NCI-H1092 (cell line): ENCODE data around the gene ARID1B.

ENCODE experiments used
- DNase-seq: peaks from one replicate; lab custom pipeline; 2025; lab: John Stamatoyannopoulos, UW

The ARID1B gene

GRCh38 chr6:156825475-156825874 lies 48.3 kb downstream of the ARID1B start:
- no peak for DNase-seq

GRCh38 chr6:156826290-156826955 lies 49.2 kb downstream of the ARID1B start:
- no peak for DNase-seq

DNA sequence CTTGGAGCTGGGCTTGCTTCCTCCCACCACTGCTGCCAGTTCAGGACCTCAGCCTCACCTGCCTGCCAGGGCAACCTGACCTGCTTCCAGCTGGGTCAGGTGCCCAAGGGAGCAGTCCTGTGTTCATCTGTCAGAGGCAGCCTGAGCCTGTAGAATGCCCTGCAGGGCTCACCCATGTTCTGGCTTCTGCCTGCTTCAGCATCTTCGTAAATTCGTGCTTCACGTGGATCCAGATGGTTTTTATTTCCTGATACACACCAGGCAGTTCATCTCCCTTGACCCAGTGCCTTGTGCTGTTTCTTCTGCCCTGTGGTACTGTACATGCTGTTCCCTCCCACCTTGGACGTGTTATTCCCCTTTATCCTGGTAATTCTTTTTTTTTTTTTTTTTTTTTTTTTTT lies 50.2 kb downstream of the ARID1B start:
- no peak for DNase-seq

DNA sequence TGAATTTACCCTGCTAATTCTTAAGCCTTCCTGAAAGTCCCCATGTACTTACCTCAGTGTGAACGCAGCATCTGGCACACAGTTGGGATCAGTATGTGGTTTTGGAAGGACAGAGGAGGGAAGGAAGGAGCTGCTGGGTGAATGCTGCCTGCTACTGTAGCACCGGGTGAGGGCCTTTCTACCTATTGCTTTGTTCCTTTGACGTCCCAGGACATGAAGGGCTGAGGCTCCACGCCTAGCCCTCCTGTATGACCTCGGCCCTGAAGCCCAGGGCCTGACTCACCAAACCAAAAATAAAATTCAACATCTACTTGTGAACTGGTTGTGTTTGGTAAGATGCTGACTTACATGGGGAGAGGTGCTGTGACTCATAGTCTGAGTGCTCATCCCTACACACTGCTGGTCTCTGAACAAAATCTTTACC lies 51.1 kb downstream of the ARID1B start:
- DNase-seq = no peak

- DNase-seq = no peak
Observed at GRCh38 chr6:156830126-156830525, 52.9 kb downstream of the ARID1B start.

- peak; percentile 87 for DNase-seq
Observed at GRCh38 chr6:156832231-156832647, 55.1 kb downstream of the ARID1B start.

- no peak for DNase-seq
Observed at GRCh38 chr6:156832669-156833068, 55.5 kb downstream of the ARID1B start.

GRCh38 chr6:156833755-156834154 lies 56.6 kb downstream of the ARID1B start:
- DNase-seq = peak; percentile 3

DNA sequence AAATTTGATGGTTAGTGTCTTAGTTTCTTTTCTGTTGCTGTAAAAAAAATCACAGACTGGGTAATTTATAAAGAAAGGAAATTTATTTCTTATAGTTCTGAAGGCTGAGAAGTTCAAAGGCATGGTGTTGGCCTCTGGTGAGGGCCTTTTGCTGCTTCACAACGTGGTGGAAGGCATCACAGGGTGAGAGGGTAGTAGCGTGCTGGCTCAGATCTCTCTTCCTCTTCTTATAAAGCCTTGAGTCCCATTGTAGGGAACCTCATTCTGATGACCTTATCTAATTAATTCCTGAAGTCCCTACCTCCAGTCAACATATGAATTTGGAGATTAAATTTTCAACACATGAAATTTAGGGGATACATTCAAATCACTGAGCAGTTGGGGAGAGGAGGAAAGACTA lies 62.0 kb downstream of the ARID1B start:
- DNase-seq = no peak

- no peak for DNase-seq
Observed at GRCh38 chr6:156839591-156840001, 62.4 kb downstream of the ARID1B start.

DNA sequence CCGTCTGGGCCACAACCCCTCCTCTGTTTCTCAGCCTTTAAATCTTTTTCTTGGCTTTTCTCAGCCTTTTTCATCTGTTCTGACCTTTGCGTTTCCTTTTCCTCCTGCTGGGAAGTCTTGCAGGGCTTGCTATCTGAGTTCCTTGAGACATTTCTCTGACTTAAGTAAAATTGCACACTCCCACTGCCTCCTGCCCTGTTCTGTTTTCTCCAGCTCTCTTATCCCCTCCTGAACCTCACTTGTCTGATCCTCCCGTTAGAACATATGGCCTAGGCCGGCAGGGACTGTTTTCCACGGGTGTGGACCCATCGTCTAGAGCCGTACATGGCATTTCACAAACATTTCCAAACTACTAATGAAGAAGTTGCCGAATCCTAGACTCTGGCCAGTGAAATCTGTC lies 63.0 kb downstream of the ARID1B start:
- DNase-seq = no peak

DNA sequence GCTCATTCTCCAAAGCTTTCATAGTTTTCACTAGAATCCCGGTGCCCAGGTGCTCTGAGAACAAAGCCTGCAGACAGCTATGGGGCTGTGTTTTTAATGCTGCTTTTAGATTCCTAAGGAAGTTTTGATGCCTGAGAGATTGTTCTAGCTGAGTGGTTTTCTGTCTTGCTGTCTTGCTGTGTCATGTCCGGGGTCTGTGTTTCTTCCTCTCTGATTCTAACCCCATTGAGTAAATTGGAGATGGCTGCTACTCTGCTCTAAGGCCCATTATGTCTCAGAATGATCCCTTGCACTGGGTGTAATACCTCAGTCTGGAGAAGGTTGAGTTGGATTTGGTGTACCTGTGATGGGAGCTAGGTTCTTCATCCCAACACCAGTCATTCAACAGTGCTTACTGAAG lies 63.4 kb downstream of the ARID1B start:
- no peak for DNase-seq

- DNase-seq = no peak
Observed at GRCh38 chr6:156841508-156841907, 64.3 kb downstream of the ARID1B start.

DNA sequence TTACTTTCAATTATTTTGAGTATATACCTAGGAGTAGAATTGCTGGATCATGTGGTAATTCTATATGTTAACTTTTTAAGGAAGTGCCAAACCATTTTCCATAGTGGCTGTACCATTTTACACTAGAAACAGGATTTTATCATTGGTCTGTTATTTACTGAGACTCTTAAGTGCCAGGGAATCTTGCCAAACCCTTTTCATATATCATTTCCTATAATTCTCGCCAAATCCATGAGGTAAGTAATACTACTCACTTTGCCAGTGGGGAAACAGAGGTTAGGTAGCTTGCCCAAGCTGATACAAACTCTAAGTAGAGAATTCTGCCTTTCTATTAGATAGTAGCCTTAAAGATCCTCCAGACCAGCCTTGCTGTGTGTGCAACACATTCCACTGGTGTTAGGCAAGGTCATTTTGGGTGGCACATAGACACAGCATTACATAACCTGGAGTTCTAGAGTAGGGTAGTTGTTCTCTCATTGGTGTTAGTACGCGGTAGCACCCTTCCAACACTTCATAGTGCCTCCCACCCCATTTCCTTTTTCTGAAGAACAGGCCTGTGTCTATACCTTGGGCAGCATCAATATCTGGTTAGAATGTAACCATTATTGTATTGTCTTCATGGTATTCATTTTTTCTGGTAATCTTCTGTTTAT lies 65.5 kb downstream of the ARID1B start:
- no peak for DNase-seq

- DNase-seq = no peak
Observed at GRCh38 chr6:156844089-156844488, 66.9 kb downstream of the ARID1B start.

- no peak for DNase-seq
Observed at GRCh38 chr6:156845454-156846155, 68.4 kb downstream of the ARID1B start.

- DNase-seq = no peak
Observed at GRCh38 chr6:156846845-156847599, 69.8 kb downstream of the ARID1B start.

- DNase-seq = no peak
Observed at GRCh38 chr6:156848123-156848522, 70.9 kb downstream of the ARID1B start.

- DNase-seq = peak; percentile 19
Observed at GRCh38 chr6:156848533-156848932, 71.4 kb downstream of the ARID1B start.

- DNase-seq = no peak
Observed at GRCh38 chr6:156849806-156850205, 72.6 kb downstream of the ARID1B start.

- DNase-seq = no peak
Observed at GRCh38 chr6:156850353-156850752, 73.2 kb downstream of the ARID1B start.

DNA sequence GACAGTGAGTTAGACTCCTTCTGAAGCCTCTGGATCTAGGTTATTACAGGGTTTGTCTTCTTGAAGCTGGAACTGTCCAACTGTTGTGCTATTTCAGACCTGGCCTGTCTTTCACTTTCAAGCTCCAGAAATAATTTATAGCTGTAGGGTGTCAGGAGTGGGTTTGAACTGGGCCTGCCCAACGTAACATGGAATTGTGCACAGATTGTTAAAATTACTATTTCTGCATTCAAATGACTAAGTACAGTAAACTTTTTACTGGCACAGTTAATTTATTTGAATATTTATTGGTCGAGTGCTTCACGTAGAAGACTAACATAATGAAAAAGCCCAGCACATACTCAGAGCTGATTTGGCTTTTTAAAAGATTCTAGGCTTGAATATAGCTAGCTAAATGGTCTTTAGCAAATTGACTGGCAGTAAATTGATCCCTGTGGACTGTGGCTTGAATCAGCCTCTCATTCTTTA lies 74.3 kb downstream of the ARID1B start:
- DNase-seq = no peak
